K562 (cell line): ENCODE results near the gene CD6. TPM values are rescaled to one million over a fixed set of nuclear protein-coding genes. Genes with fewer than 3 reads are reported as not detected.

Experiments
- ATAC-seq: fragments of 200-7000 bp; cut with Tn5 transposase; 3 replicates; pipeline ENCODE4 v1.9.1; 2020; ENCODE audit warnings: moderate library complexity
- BruUV-seq: library from RNA; stranded (reverse); fragments of 400-500 nt; replicated peaks from 2 replicates; lab custom pipeline; 2021; lab: Mats Ljungman, UMichigan
- CTCF ChIA-PET: fragments of 300-600 bp; formaldehyde crosslinking; extraction: SDS; loops from one replicate; lab custom pipeline; 2021; ENCODE audit warnings: low intra/inter-chr PET ratio; lab: Yijun Ruan, JAX
- POLR2A ChIA-PET: fragments of 300-600, 350-650 bp; sonication (Branson Sonifier 250); formaldehyde crosslinking; extraction: SDS; loops from one replicate; lab custom pipeline; 2021; ENCODE audit warnings: antibody characterized with exemption, inconsistent platforms; lab: Yijun Ruan, JAX
- DNase-seq, 4 experiments: peaks; one replicate each; pipeline versions ENCODE4 v3.0.0 to v3.0.0-alpha.2; 2011 to 2018; ENCODE audit warnings: low spot score in 3 of 4, mixed read lengths in 3 of 4; ENCODE audit errors: extremely low read depth in 1 of 4
- FAIRE-seq: peaks from 2 replicates; lab custom pipeline; 2011; peaks lifted over from hg19 to GRCh38; lab: Jason Lieb, UNC
- H2AFZ ChIP-seq: 2 replicates; pipeline ENCODE4 v1.6.0; 2011; ENCODE audit warnings: low read depth, low read length, control low read depth, inconsistent platforms
- H3K27ac ChIP-seq: fragments of 200-600 bp; 3 replicates; pipeline ENCODE4 v1.8.0; 2011; ENCODE audit warnings: low read depth, mild to moderate bottlenecking, control low read depth, inconsistent platforms, low read length, moderate library complexity, mixed read lengths; ENCODE audit errors: extremely low read depth
- H3K27me3 ChIP-seq, 2 experiments: fragments of 300-600 bp in 1 of 2; 2 replicates in 1 of 2; 3 replicates in 1 of 2; pipeline versions ENCODE4 v1.6.0 to v1.8.0; 2011; ENCODE audit warnings: inconsistent platforms in 2 of 2, low read length in 2 of 2, mild to moderate bottlenecking in 1 of 2, mixed read lengths in 1 of 2, moderate library complexity in 1 of 2; ENCODE audit not compliant: control insufficient read depth in 2 of 2, insufficient read depth in 2 of 2
- H3K36me3 ChIP-seq: fragments of 300-600 bp; 3 replicates; pipeline ENCODE4 v1.8.0; 2011; ENCODE audit warnings: mild to moderate bottlenecking, low read length, inconsistent platforms; ENCODE audit not compliant: control insufficient read depth, insufficient read depth
- H3K4me1 ChIP-seq, 2 experiments: fragments of 200-600 bp in 1 of 2; replicated peaks in 1 of 2; 2 replicates in 1 of 2; 3 replicates in 1 of 2; pipeline versions ENCODE4 v1.5.1 to v1.8.0; 2011; ENCODE audit warnings: inconsistent platforms in 2 of 2, low read length in 2 of 2, mild to moderate bottlenecking in 1 of 2, mixed read lengths in 1 of 2, moderate library complexity in 1 of 2; ENCODE audit not compliant: control insufficient read depth in 2 of 2, insufficient read depth in 2 of 2
- H3K4me2 ChIP-seq: 2 replicates; pipeline ENCODE4 v1.6.1; 2011; ENCODE audit warnings: low read length, control low read depth, inconsistent platforms, mixed read lengths; ENCODE audit not compliant: insufficient read depth
- H3K4me3 ChIP-seq: fragments of 200-600 bp; sonication (generic), shearing (Covaris generic); 2 replicates; pipeline ENCODE4 v1.5.1; 2016; ENCODE audit warnings: control low read depth, inconsistent platforms
- H3K79me2 ChIP-seq: fragments of 200-600 bp; 3 replicates; pipeline ENCODE4 v1.8.0; 2011; ENCODE audit warnings: low read length, inconsistent platforms; ENCODE audit not compliant: control insufficient read depth, insufficient read depth
- H3K9ac ChIP-seq, 2 experiments: 2 replicates each; pipeline versions ENCODE4 v1.6.0 to v1.6.1; 2011; ENCODE audit warnings: low read depth in 2 of 2, low read length in 2 of 2, control low read depth in 1 of 2, inconsistent platforms in 1 of 2, mild to moderate bottlenecking in 1 of 2, mixed read lengths in 1 of 2; ENCODE audit not compliant: insufficient read depth in 1 of 2
- H3K9me1 ChIP-seq: one replicate; pipeline ENCODE4 v1.6.0; 2011; ENCODE audit warnings: inconsistent platforms, mild to moderate bottlenecking, low read length, moderate library complexity; ENCODE audit not compliant: control insufficient read depth, insufficient read depth
- H3K9me3 ChIP-seq: replicated peaks from 2 replicates; pipeline ENCODE4 v1.5.1; 2011; ENCODE audit warnings: low read depth, low read length, inconsistent platforms; ENCODE audit not compliant: control insufficient read depth, insufficient read depth
- H4K20me1 ChIP-seq: replicated peaks from 2 replicates; pipeline ENCODE4 v1.6.1; 2011; ENCODE audit warnings: low read length, inconsistent platforms, mixed read lengths; ENCODE audit not compliant: control insufficient read depth, insufficient read depth
- CBX2 ChIP-seq: fragments of 200-600 bp; sonication (generic); IDR thresholded peaks from one replicate; pipeline ENCODE4 v1.6.1; 2012; ENCODE audit warnings: mild to moderate bottlenecking, low read length, inconsistent platforms; ENCODE audit not compliant: insufficient read depth, poor library complexity, severe bottlenecking
- CTCFL ChIP-seq: IDR thresholded peaks from 2 replicates; pipeline ENCODE4 v1.6.1; 2011; ENCODE audit warnings: borderline replicate concordance, low read depth, mild to moderate bottlenecking, moderate library complexity, low read length; ENCODE audit not compliant: insufficient read depth, poor library complexity, severe bottlenecking
- GATAD2B ChIP-seq: fragments of 450-650 bp; IDR thresholded peaks from 2 replicates; pipeline ENCODE4 v1.6.1; 2017; ENCODE audit warnings: mild to moderate bottlenecking, borderline replicate concordance
- KDM1A ChIP-seq, 2 experiments: fragments of 450-650 bp; IDR thresholded peaks; 2 replicates each; pipeline ENCODE4 v1.6.1; 2016; ENCODE audit warnings: mild to moderate bottlenecking in 2 of 2
- OTX1 ChIP-seq: fragments of 450-650 bp; formaldehyde crosslinking; IDR thresholded peaks from 2 replicates; pipeline ENCODE4 v1.4.0; 2022; ENCODE audit warnings: mild to moderate bottlenecking
- RNF2 ChIP-seq: sonication (generic); IDR thresholded peaks from 2 replicates; pipeline ENCODE4 v1.6.1; 2016
- SOX6 ChIP-seq: fragments of 450-650 bp; IDR thresholded peaks from 2 replicates; pipeline ENCODE4 v1.6.1; 2014; ENCODE audit warnings: mild to moderate bottlenecking
- SRSF9 ChIP-seq: fragments of 200-400 bp; formaldehyde crosslinking; IDR thresholded peaks from 2 replicates; pipeline ENCODE4 v1.6.1; 2017; ENCODE audit warnings: low read depth, low read length, borderline replicate concordance
- SUPT5H ChIP-seq: fragments of 450-650 bp; IDR thresholded peaks from 2 replicates; pipeline ENCODE4 v1.6.1; 2016
- THAP7 ChIP-seq: fragments of 250-450 bp; sonication (Bioruptor Pico); IDR thresholded peaks from 2 replicates; pipeline ENCODE4 v1.5.0; 2021
- YBX1 ChIP-seq: fragments of 450-650 bp; IDR thresholded peaks from 2 replicates; pipeline ENCODE4 v1.7.1; 2016; ENCODE audit warnings: mild to moderate bottlenecking
- ZNF143 ChIP-seq: sonication (generic); formaldehyde crosslinking; IDR thresholded peaks from 2 replicates; pipeline ENCODE4 v1.9.0; 2022; ENCODE audit warnings: mild to moderate bottlenecking, missing genetic modification reagents
- ZNF699 ChIP-seq: fragments of 250-450 bp; sonication (Bioruptor Pico); IDR thresholded peaks from 2 replicates; pipeline ENCODE4 v1.8.0; 2021; ENCODE audit warnings: mild to moderate bottlenecking, moderate library complexity; ENCODE audit not compliant: insufficient replicate concordance
- ZSCAN29 ChIP-seq: fragments of 450-650 bp; IDR thresholded peaks from 2 replicates; pipeline ENCODE4 v1.6.1; 2017
- WGBS: fragments of 100-300 bp; shearing (Covaris generic); methylation state at CpG from one replicate; pipeline ENCODE4 v1.1.6; 2016; ENCODE audit warnings: low coverage, mixed read lengths; ENCODE audit not compliant: insufficient coverage; ENCODE audit errors: missing lambda C conversion rate; 5-methylcytosine and 5-hydroxymethylcytosine counted together
- in situ Hi-C: fragments of 300-500 bp; cut with MboI; formaldehyde crosslinking; loops from 4 replicates; pipeline ENCODE4 v1.15.0; 2018; ENCODE audit warnings: inconsistent platforms, mixed read lengths
- intact Hi-C: fragments of 100-400 bp; cut with micrococcal nuclease; formaldehyde crosslinking; loops from 2 replicates; pipeline ENCODE4 v1.14.2; 2022
- polyA plus RNA-seq, 8 experiments: library from polyadenylated mRNA; depleted of rRNA in 4 of 8; stranded (reverse) in 5 of 8; unstranded in 3 of 8; fragments of >200 nt; fragmentation: Nextera tagmentation in 2 of 8; fragmentation: Illumina TruSeq in 1 of 8; extraction: Ambion mirVana in 2 of 8; extraction: Trizol in 1 of 8; gene quantifications; 2 replicates each; pipeline versions ENCODE4 v1.2.1 to v1.2.3, GENCODE V29; 2011 to 2014; ENCODE audit warnings: inconsistent platforms in 1 of 8, missing spikeins in 1 of 8
- total RNA-seq, 7 experiments: library from RNA; depleted of rRNA in 6 of 7; stranded (reverse); fragments of >200 nt in 6 of 7; fragmentation: Illumina TruSeq in 2 of 7; extraction: Trizol in 2 of 7; gene quantifications; 2 replicates each; pipeline versions ENCODE4 v1.2.1 to v1.2.3, GENCODE V29; 2011 to 2021; ENCODE audit warnings: low replicate concordance in 1 of 7
- TF ChIP-seq, protein P1 (sequence below): fragments of 450-650 bp; formaldehyde crosslinking; IDR thresholded peaks from 2 replicates; pipeline ENCODE4 v1.4.0; 2022; ENCODE audit warnings: missing genetic modification characterization
- TF ChIP-seq, protein P2 (sequence below): fragments of 450-650 bp; IDR thresholded peaks from 2 replicates; pipeline ENCODE4 v1.6.1; 2017; ENCODE audit warnings: mild to moderate bottlenecking, moderate library complexity

Gene CD6
- total and polyA plus RNA-seq, 9 of the 15 experiments (the other 6 are each of a cell fraction or from before 2014, with no cell fraction given): 0.84 TPM; not detected in 8

GRCh38 chr11:61042537-61042936, 71.1 kb downstream of the CD6 start (continued):
- TF ChIP-seq THAP7 (no peak), ZNF143 (CRISPR knock-in tag) (no peak), YBX1 (no peak)

- ChIA-PET POLR2A (interaction anchor here (0.7 kb wide), 1 partner anchor 92 kb away, joined by 4 read pairs; no protein-coding TSS in a partner anchor), CTCF (no interaction called here)
- Histone ChIP-seq H3K9ac (no peak overlapping the region), H4K20me1 (0 out of 2 replicates have a peak, but pooled peaks cover 3% of the 10 kb centered on the region), H3K79me2 (no peaks in the 10 kb centered on the region), H3K9me3 (no peaks in the 10 kb centered on the region), H3K4me1 (no peaks in the 10 kb centered on the region), H3K36me3 (no peaks in the 10 kb centered on the region), H3K9me1 (no peaks in the 10 kb centered on the region), H2AFZ (no peak overlapping the region), H3K4me3 (no peak overlapping the region), H3K27ac (no peak overlapping the region), H3K4me2 (no peak overlapping the region), H3K27me3 (peaks cover 43 to 58% of the 10 kb centered on the region in 2 experiments)
- FAIRE-seq (peak; percentile 35), DNase-seq (no peak), ATAC-seq (peak; percentile 21; the same call in 2 of the 3 replicates)
- WGBS: 13% methylated on average over 14 of the region's 14 CpGs
- no TSS peak for BruUV-seq
- intact Hi-C loops (no loop called here), in situ Hi-C loops (no loop called here)
- peak; percentile 79 for TF ChIP-seq CBX2
- TF ChIP-seq SOX6: no peak
- TF ChIP-seq, protein P1, sequence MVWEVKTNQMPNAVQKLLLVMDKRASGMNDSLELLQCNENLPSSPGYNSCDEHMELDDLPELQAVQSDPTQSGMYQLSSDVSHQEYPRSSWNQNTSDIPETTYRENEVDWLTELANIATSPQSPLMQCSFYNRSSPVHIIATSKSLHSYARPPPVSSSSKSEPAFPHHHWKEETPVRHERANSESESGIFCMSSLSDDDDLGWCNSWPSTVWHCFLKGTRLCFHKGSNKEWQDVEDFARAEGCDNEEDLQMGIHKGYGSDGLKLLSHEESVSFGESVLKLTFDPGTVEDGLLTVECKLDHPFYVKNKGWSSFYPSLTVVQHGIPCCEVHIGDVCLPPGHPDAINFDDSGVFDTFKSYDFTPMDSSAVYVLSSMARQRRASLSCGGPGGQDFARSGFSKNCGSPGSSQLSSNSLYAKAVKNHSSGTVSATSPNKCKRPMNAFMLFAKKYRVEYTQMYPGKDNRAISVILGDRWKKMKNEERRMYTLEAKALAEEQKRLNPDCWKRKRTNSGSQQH (CRISPR knock-in tag): no peak
- peak; percentile 59; the same call in 1 of the 2 replicates for TF ChIP-seq RNF2
- TF ChIP-seq, protein P2, sequence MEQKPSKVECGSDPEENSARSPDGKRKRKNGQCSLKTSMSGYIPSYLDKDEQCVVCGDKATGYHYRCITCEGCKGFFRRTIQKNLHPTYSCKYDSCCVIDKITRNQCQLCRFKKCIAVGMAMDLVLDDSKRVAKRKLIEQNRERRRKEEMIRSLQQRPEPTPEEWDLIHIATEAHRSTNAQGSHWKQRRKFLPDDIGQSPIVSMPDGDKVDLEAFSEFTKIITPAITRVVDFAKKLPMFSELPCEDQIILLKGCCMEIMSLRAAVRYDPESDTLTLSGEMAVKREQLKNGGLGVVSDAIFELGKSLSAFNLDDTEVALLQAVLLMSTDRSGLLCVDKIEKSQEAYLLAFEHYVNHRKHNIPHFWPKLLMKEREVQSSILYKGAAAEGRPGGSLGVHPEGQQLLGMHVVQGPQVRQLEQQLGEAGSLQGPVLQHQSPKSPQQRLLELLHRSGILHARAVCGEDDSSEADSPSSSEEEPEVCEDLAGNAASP: no peak
- no peak for TF ChIP-seq SUPT5H
- no peak for TF ChIP-seq KDM1A (IDR thresholded peaks at IDR 0.05)
- TF ChIP-seq GATAD2B: no peak
- no peak for TF ChIP-seq OTX1 (CRISPR knock-in tag)
- TF ChIP-seq SRSF9: no peak
- TF ChIP-seq ZNF699 (CRISPR knock-in tag): no peak
- no peak for TF ChIP-seq ZSCAN29
- TF ChIP-seq CTCFL: no peak
Measured at GRCh38 chr11:61042961-61043540, 71.6 kb downstream of the CD6 start.
